Caco-2 (cell line): ENCODE results near the gene MARF1. TPM values are rescaled to one million over a fixed set of nuclear protein-coding genes. Genes with fewer than 3 reads are reported as not detected.

ENCODE experiments used
- BruUV-seq: library from RNA; stranded (reverse); fragments of 400-500 nt; replicated peaks from 2 replicates; lab custom pipeline; 2021; lab: Mats Ljungman, UMichigan
- CTCF ChIA-PET: fragments of 300-600 bp; sonication (Branson Sonifier 250); formaldehyde crosslinking; loops from one replicate; lab custom pipeline; 2022; ENCODE audit warnings: antibody characterized with exemption; lab: Charles Lee
- POLR2A ChIA-PET: fragments of 300-600 bp; sonication (Branson Sonifier 250); formaldehyde crosslinking; loops from one replicate; lab custom pipeline; 2022; ENCODE audit warnings: antibody characterized with exemption; lab: Charles Lee
- DNase-seq, 2 experiments: peaks; one replicate each; pipeline versions ENCODE4 v3.0.0 to v3.0.0-alpha.2; 2020 to 2022
- H3K27me3 ChIP-seq: replicated peaks from 2 replicates; pipeline ENCODE4 v1.6.0; 2011; ENCODE audit warnings: low read length; ENCODE audit not compliant: control insufficient read depth, insufficient read depth
- H3K36me3 ChIP-seq: 2 replicates; pipeline ENCODE4 v1.5.1; 2011; ENCODE audit warnings: low read length; ENCODE audit not compliant: control insufficient read depth, insufficient read depth
- H3K4me1 ChIP-seq: fragments of 250-450 bp; sonication (Bioruptor Pico); 2 replicates; pipeline ENCODE4 v1.5.1; 2020; ENCODE audit warnings: mild to moderate bottlenecking
- H3K4me3 ChIP-seq: 2 replicates; pipeline ENCODE4 v1.5.1; 2011; ENCODE audit warnings: low read depth, mild to moderate bottlenecking, control low read depth, low read length
- H3K9me3 ChIP-seq: fragments of 250-450 bp; sonication (Bioruptor Pico); 2 replicates; pipeline ENCODE4 v1.5.1; 2020; ENCODE audit warnings: mild to moderate bottlenecking, moderate library complexity
- H3K27ac Mint-ChIP-seq: one replicate; pipeline ENCODE4 v1.8.0; 2022; ENCODE audit warnings: mixed read lengths; ENCODE audit not compliant: unreplicated experiment
- H3K27me3 Mint-ChIP-seq: one replicate; pipeline ENCODE4 v1.8.0; 2022; ENCODE audit warnings: mixed read lengths; ENCODE audit not compliant: insufficient read depth, unreplicated experiment
- H3K36me3 Mint-ChIP-seq: one replicate; pipeline ENCODE4 v1.8.0; 2022; ENCODE audit warnings: mild to moderate bottlenecking, mixed read lengths; ENCODE audit not compliant: insufficient read depth, unreplicated experiment
- H3K4me1 Mint-ChIP-seq: one replicate; pipeline ENCODE4 v1.8.0; 2022; ENCODE audit warnings: low read depth, mixed read lengths; ENCODE audit not compliant: unreplicated experiment
- H3K4me3 Mint-ChIP-seq: one replicate; pipeline ENCODE4 v1.8.0; 2022; ENCODE audit warnings: mild to moderate bottlenecking, moderate library complexity, mixed read lengths; ENCODE audit not compliant: unreplicated experiment
- H3K9me3 Mint-ChIP-seq: one replicate; pipeline ENCODE4 v1.8.0; 2022; ENCODE audit warnings: mixed read lengths; ENCODE audit not compliant: unreplicated experiment
- intact Hi-C: fragments of 100-400 bp; cut with micrococcal nuclease; formaldehyde crosslinking; loops from one replicate; pipeline ENCODE4 v1.10.0; 2022; ENCODE audit not compliant: unreplicated experiment
- total RNA-seq: library from RNA; stranded (reverse); gene quantifications from 2 replicates; pipeline ENCODE4 v1.2.3, GENCODE V29; 2022
- TF ChIP-seq, protein P1 (sequence below), 2 experiments: fragments of 200-600 bp in 1 of 2; IDR thresholded peaks; 1 replicate in 1 of 2; 2 replicates in 1 of 2; pipeline versions ENCODE4 v1.5.1 to v1.8.0; 2011 to 2022; ENCODE audit warnings: antibody characterized with exemption in 1 of 2, control low read depth in 1 of 2, inconsistent platforms in 1 of 2, low read depth in 1 of 2, low read length in 1 of 2, mild to moderate bottlenecking in 1 of 2, moderate library complexity in 1 of 2; ENCODE audit not compliant: insufficient read depth in 1 of 2, severe bottlenecking in 1 of 2, unreplicated experiment in 1 of 2

MARF1 gene
- total RNA-seq, 1 experiment from 2014 or later: 22.3 TPM

DNA sequence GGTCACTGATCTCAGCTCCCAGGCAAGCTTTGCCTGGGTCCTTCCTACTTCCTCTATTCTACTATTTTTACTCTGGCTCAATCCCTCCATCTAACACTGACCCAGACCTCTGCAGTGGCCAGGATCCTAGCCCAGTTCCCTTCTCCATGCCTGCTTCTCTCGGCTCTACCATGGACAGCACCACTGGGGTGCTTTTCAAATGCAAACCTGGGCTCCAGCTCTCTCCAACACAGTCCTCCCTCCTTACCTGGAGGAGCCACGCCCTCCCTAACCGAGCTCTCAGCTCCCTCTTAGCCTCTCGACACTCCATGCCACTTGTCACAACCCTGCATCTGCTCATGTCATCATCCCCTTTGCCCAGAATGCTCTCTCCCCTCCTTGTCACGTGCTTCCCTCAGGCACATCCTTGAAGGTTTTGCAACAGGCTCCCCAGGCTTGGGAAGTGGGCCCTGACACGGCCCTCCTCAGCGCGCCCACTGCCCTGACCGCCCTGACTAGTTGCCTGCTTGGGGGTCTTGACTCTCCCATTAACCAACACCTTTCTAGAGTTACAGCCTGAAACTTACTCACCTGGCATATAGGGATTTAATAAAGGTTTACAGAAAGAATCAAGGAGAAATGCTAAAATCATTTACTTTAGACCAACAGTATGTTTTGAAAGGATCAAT, 41.6 kb downstream of the MARF1 start:
- no TSS peak for BruUV-seq
- peaks cover 7% of the 10 kb centered on the region for H3K4me1 Mint-ChIP-seq
- no peak for DNase-seq
- H3K4me3 Mint-ChIP-seq: no peak overlapping the region
- Histone ChIP-seq H3K4me1 (no peaks in the 10 kb centered on the region), H3K9me3 (no peaks in the 10 kb centered on the region), H3K27me3 (no peaks in the 10 kb centered on the region), H3K4me3 (no peak overlapping the region), H3K36me3 (no peaks in the 10 kb centered on the region)
- no peaks in the 10 kb centered on the region for H3K27me3 Mint-ChIP-seq
- ChIA-PET POLR2A (no interaction called here), CTCF (no interaction called here)
- TF ChIP-seq, protein P1, sequence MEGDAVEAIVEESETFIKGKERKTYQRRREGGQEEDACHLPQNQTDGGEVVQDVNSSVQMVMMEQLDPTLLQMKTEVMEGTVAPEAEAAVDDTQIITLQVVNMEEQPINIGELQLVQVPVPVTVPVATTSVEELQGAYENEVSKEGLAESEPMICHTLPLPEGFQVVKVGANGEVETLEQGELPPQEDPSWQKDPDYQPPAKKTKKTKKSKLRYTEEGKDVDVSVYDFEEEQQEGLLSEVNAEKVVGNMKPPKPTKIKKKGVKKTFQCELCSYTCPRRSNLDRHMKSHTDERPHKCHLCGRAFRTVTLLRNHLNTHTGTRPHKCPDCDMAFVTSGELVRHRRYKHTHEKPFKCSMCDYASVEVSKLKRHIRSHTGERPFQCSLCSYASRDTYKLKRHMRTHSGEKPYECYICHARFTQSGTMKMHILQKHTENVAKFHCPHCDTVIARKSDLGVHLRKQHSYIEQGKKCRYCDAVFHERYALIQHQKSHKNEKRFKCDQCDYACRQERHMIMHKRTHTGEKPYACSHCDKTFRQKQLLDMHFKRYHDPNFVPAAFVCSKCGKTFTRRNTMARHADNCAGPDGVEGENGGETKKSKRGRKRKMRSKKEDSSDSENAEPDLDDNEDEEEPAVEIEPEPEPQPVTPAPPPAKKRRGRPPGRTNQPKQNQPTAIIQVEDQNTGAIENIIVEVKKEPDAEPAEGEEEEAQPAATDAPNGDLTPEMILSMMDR (IDR thresholded peaks at IDR 0.05; ENCODE audit: insufficient read depth in 1 of 2, low read depth in 1 of 2, low read length in 1 of 2, severe bottlenecking in 1 of 2, unreplicated experiment in 1 of 2): no peak
- intact Hi-C loops: no loop called here
- H3K36me3 Mint-ChIP-seq: peaks cover 17% of the 10 kb centered on the region
- H3K27ac Mint-ChIP-seq: no peak overlapping the region
- no peaks in the 10 kb centered on the region for H3K9me3 Mint-ChIP-seq

DNA sequence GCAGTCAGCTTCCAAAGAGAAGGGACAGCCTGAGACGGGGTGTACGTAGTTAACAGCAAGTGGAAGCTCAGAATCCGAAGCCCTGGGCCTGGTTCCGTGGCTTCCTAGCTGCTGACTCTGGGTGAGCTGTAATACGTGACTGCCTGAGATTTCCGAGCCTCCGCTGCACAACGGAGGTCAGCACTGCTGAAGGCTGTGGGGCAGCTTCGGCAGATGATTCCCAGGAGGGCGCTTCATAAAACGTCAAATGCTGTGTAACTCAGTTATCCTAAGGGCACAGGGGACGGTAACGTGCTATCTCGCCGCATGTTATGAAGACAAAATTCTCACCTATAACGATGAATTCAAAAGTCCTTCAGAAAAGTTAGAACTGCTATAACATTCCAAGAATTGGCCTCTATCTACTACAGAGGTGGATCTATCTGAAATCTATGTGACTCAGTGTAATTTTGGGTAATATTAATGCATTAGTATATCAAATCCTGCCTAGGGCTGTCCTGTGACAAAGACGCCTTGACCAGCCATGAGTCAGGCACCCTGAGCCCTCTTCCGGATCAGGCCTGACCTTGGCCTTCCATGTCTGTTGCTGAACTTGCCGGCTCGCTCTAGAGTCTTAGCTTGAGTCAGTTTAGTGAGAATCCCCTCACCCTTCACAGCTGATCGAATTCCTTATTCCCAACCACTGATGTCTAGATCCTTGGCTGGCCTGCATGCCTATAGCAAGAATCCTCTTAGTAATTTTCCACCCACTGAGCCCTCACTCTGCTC, 43.5 kb downstream of the MARF1 start:
- no peaks in the 10 kb centered on the region for H3K27me3 Mint-ChIP-seq
- BruUV-seq: no TSS peak
- H3K4me3 ChIP-seq: no peak overlapping the region
- H3K9me3 Mint-ChIP-seq: no peaks in the 10 kb centered on the region
- H3K36me3 ChIP-seq: no peaks in the 10 kb centered on the region
- H3K36me3 Mint-ChIP-seq: peaks cover 15% of the 10 kb centered on the region
- no peaks in the 10 kb centered on the region for H3K27me3 ChIP-seq
- TF ChIP-seq, protein P1 (IDR thresholded peaks at IDR 0.05; ENCODE audit: insufficient read depth in 1 of 2, low read depth in 1 of 2, low read length in 1 of 2, severe bottlenecking in 1 of 2, unreplicated experiment in 1 of 2): no peak
- no peaks in the 10 kb centered on the region for H3K9me3 ChIP-seq
- H3K4me3 Mint-ChIP-seq: no peak overlapping the region
- no peaks in the 10 kb centered on the region for H3K4me1 ChIP-seq
- ChIA-PET POLR2A (no interaction called here), CTCF (no interaction called here)
- H3K4me1 Mint-ChIP-seq: peaks cover 7% of the 10 kb centered on the region
- no peak for DNase-seq
- H3K27ac Mint-ChIP-seq: no peak overlapping the region
- intact Hi-C loops: no loop called here

DNA sequence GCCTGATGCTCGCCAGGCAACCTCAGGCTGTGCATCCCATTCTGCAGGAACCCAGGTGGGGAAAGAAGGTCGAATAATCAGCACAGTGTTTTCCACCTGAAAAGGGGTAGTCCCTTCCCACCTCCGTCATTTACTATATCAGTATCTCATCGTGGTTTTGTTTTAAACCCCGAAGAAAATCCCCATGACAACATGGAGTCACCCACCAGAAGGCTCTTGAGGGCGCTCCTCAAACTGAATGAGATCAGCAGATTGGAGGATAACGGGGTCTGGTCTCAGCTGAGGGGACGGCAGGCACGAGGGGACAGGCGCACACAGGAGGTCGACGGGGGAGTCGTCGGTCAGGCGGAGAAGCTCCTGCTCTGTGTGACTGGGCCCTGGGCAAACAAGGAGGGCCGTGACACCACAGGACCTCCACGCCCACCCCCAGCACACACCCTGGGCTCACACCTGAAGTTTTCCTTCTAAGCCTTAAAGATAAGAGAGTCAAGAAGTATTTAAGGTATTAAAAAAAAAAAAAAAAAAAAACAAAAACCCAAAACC, 44.2 kb downstream of the MARF1 start:
- Mint-ChIP-seq H3K4me1 (peaks cover 7% of the 10 kb centered on the region), H3K27me3 (no peaks in the 10 kb centered on the region), H3K4me3 (no peak overlapping the region), H3K36me3 (peaks cover 13% of the 10 kb centered on the region), H3K27ac (no peak overlapping the region), H3K9me3 (no peaks in the 10 kb centered on the region)
- Histone ChIP-seq H3K9me3 (no peaks in the 10 kb centered on the region), H3K27me3 (no peaks in the 10 kb centered on the region), H3K4me3 (no peak overlapping the region), H3K4me1 (no peaks in the 10 kb centered on the region), H3K36me3 (no peaks in the 10 kb centered on the region)
- CTCF ChIA-PET: no interaction called here
- DNase-seq: no peak
- intact Hi-C loops: no loop called here
- POLR2A ChIA-PET: no interaction called here
- no TSS peak for BruUV-seq
- TF ChIP-seq, protein P1 (IDR thresholded peaks at IDR 0.05; ENCODE audit: insufficient read depth in 1 of 2, low read depth in 1 of 2, low read length in 1 of 2, severe bottlenecking in 1 of 2, unreplicated experiment in 1 of 2): no peak
